ENCODE measurements around the gene RNASE8.

GRCh38 chr14:21097636-21098075 lies 40.0 kb downstream of the RNASE8 start:
- TF ChIP-seq EZH2phosphoT487 (IDR thresholded peaks at IDR 0.05; ENCODE audit: low read depth) (no peak), CTCF (IDR thresholded peaks at IDR 0.05; ENCODE audit: low read depth, low read length) (no peak)

Measured in OCI-LY3 (cell line).